HG02938 (cell line): ENCODE results near the gene MYADM.
"Not testable (repeated sequence)": the region's sequence is repeated elsewhere in the genome, so short reads cannot be mapped to it uniquely, and the experiment has no call there.

Experiments
- ATAC-seq: cut with Tn5 transposase; IDR thresholded peaks from one replicate; pipeline ENCODE4 v1.9.1; 2021; ENCODE audit warnings: mild to moderate bottlenecking, moderate library complexity; ENCODE audit not compliant: unreplicated experiment

The MYADM gene

DNA sequence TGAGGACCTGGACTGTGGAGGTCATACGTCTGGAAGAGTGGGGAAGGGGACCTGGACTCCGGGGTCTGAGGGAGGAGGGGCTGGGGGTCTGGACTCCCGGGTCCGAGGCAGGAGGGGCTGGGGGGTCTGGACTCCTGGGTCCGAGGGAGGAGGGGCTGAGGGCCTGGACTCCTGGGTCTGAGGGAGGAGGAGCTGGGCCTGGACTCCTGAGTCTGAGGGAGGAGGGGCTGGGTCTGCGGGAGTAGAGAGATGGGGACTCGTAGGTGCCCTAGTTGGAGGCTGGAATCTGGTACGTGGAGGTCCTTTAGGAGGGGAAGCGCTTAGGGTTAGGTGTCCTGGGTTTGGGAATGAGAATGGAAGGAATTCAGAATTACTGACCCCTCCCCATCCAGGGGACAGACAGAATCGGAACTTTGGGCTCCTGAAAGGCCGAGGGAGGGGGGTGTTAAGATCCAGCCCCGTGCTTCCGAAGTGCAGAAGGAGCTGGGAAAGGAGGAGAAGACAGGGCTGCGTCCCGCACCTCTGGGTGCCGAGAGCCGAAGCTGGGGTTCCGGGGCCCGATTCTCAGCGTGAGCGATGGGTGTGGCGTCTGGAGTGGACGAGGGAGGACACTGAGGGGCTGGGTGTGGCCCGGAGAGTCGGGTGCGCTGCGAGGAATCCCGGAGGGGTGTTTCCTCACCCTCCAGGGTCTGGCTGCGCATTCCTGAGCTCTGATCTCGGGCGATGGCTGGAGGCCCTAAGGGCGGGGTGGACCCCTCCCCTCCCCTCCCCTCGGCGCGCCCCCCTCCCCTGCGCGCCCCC lies 608 bp downstream of the MYADM start:
- no peak for ATAC-seq

- peak; percentile 26 for ATAC-seq
Measured at GRCh38 chr19:53868892-53869804, 1.5 kb downstream of the MYADM start.

DNA sequence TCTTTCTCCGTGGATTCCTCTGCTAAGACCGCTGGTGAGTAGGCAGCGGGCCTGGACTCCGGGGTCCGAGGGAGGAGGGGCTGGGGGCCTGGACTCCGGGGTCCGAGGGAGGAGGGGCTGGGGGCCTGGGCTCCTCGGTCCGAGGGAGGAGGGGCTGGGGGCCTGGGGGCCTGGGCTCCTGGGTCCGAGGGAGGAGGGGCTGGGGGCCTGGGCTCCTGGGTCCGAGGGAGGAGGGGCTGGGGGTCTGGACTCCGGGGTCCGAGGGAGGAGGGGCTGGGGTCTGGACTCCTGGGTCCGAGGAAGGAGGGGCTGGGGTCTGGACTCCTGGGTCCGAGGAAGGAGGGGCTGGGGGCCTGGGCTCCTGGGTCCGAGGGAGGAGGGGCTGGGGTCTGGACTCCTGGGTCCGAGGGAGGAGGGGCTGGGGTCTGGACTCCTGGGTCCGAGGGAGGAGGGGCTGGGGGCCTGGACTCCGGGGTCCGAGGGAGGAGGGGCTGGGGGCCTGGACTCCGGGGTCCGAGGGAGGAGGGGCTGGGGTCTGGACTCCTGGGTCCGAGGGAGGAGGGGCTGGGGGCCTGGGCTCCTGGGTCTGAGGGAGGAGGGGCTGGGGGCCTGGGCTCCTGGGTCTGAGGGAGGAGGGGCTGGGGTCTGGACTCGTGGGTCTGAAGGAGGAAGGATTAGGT lies 2.3 kb downstream of the MYADM start:
- ATAC-seq = not testable (repeated sequence)

DNA sequence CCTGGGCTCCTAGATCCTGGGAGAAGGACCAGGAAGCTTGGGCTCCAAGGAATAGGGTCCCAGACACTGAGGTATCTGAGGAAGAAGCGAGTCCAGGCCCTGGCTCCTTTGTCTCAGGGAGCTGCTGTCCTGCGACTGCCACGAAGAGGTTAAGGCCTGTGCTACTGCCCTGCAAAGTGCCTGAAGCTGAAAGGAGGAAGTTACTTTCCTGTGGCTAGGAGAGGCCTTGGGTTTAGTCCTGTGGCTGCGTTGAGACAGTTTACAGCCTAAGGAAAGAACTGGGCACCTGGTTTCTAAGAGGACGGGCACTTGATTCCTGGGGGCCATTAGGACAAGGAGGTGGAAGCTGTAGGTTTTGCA lies 2.8 kb downstream of the MYADM start:
- no peak for ATAC-seq

- ATAC-seq = no peak
Measured at GRCh38 chr19:53871454-53871853, 3.8 kb downstream of the MYADM start.

- ATAC-seq = no peak
Measured at GRCh38 chr19:53872762-53873161, 5.1 kb downstream of the MYADM start.

DNA sequence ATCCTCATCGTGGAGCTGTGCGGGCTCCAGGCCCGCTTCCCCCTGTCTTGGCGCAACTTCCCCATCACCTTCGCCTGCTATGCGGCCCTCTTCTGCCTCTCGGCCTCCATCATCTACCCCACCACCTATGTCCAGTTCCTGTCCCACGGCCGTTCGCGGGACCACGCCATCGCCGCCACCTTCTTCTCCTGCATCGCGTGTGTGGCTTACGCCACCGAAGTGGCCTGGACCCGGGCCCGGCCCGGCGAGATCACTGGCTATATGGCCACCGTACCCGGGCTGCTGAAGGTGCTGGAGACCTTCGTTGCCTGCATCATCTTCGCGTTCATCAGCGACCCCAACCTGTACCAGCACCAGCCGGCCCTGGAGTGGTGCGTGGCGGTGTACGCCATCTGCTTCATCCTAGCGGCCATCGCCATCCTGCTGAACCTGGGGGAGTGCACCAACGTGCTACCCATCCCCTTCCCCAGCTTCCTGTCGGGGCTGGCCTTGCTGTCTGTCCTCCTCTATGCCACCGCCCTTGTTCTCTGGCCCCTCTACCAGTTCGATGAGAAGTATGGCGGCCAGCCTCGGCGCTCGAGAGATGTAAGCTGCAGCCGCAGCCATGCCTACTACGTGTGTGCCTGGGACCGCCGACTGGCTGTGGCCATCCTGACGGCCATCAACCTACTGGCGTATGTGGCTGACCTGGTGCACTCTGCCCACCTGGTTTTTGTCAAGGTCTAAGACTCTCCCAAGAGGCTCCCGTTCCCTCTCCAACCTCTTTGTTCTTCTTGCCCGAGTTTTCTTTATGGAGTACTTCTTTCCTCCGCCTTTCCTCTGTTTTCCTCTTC lies 6.3 kb downstream of the MYADM start:
- no peak for ATAC-seq

- no peak for ATAC-seq
Measured at GRCh38 chr19:53874606-53874990, 6.9 kb downstream of the MYADM start.

DNA sequence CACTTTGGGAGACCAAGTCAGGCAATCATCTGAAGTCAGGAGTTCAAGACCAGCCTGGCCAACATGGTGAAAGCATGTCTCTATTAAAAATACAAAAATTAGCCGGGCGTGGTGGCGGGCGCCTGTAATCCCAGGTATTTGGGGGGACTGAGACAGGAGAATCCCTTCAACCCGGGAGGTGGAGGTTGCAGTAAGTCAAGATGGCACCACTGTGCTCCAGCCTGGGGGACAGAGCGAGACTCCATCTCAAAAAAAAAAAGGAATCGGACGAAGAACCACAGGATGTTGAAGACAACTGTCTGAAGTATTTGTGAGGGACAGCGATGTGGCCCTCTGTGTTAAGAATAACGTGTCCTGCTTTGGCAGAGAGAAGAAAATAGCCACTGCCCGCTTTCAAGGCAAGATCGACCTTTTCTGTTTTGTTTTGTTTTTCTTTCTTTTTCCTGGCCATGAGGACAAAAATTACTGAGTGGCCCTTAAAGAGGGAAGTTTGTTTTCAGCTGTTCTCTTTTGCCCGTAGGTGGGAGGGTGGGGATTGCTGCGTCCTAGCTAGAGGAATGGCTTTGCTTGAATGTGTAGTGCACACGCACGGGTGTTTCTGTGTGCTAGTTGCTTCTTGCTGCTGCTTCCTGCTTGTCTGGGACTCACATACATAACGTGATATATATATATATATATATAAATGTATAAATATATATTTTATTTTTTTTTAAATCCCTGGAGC lies 8.1 kb downstream of the MYADM start:
- ATAC-seq = no peak

- no peak for ATAC-seq
Measured at GRCh38 chr19:53876651-53877224, 9.1 kb downstream of the MYADM start.

DNA sequence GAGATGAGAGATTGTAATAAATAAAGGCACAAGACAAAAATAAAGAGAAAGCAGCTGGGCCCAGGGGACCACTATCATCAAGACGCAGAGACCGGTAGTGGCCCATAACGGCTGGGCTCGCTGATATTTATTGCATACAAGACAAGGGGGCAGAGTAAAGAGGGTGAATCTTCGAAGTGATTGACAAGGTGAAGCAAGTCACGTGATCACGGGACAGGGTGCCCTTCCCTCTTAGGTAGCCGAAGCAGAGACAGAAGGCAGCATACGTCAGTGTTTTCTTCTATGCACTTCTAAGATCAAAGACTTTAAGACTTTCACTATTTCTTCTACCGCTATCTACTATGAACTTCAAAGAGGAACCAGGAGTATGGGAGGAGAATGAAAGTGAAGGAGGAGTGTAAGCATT lies 9.7 kb downstream of the MYADM start:
- no peak for ATAC-seq

DNA sequence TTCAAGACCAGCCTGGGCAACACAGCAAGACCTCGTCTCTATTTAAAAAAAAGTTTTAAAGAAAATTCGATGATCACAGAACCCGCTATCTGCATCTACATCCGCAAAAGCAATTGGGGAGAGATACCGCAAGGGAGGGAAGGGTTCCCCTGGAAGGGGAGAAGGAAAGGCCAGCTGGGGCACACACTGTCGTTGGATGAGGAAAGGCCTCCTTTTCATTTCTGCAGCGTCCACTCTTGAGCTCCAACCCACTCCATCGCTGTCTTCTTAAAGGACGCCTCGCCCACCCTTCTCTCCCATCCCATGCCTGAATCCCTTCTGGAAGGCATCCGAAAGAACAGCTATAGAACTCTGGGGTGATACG lies 11.1 kb downstream of the MYADM start:
- no peak for ATAC-seq

DNA sequence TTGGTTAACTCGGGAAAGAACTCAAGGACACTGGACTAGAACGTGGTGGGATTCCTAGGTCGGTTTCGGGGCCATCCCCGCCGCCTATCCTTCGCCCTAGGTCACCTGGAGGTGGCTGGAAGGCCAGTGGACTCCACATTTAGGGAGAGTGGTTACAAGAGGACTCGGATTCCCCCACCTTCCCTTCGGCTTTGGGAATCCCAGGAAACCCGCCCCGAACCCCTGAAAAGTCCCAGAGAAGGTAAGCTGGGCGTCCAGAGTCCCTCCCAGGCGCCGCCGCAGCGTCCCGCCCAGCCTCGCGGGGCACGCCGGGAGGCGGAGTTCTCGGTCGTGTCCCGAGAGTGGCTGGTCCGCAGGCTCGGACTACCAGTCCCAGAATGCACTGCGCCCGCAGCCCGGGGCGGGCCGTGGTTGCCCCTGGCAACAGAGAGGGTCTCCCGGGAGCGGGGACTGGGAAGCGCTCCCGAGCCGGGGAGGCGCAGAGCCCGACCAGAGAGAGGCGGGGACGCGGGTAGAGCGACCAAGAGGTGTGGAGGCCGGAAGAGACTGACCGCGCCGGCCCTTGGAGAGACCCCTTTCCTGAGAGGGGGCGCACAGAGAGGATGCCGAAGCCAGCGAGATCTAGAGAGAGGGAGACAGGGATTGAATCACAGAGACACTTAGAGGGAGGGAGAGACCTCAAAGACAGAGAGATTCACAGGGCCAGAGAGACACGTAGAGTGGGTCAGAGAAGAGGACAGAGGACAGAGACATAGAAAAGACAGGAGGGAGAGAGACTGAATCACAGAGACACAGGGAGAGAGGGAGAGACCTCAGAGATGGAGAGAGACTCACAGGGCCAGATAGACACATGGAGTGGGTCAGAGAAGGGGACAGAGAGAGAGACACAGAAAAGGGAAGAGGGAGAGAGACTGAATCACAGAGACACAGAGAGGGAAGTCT lies 11.7 kb downstream of the MYADM start:
- peak; percentile 73 for ATAC-seq

DNA sequence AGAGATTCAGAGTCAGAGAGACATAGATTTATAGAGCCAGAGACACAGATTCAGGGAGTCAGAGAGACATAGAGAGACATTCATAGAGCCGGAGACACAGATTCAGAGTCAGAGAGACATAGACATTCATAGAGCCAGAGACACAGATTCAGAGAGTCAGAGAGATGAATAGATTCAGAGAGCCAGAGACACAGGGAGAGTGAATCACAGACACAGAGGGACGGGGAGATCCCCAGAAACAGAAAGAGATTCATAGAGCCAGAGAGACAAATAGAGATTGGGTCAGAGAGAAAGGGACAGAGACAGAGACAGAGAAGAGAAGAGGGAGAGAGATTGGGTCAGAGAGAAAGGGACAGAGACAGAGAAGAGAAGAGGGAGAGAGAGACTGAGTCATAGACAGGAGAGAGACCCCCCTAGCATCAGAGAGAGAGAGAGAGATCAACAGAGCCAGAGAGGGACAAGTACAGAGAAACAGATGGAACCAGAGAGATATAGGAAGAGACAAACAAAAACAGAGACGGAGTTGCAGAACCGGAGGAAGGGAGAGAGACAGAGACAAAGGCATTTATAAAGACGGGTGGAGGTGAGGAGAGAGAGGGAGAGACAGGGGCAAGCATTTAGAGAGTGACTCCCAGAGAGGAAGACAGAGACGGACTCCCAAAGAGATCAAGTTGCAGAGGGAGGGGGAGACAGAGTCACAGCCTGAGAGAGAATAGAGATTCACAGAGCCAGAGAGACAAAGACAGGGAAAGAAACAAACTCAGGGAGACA lies 13.2 kb downstream of the MYADM start:
- ATAC-seq = no peak

DNA sequence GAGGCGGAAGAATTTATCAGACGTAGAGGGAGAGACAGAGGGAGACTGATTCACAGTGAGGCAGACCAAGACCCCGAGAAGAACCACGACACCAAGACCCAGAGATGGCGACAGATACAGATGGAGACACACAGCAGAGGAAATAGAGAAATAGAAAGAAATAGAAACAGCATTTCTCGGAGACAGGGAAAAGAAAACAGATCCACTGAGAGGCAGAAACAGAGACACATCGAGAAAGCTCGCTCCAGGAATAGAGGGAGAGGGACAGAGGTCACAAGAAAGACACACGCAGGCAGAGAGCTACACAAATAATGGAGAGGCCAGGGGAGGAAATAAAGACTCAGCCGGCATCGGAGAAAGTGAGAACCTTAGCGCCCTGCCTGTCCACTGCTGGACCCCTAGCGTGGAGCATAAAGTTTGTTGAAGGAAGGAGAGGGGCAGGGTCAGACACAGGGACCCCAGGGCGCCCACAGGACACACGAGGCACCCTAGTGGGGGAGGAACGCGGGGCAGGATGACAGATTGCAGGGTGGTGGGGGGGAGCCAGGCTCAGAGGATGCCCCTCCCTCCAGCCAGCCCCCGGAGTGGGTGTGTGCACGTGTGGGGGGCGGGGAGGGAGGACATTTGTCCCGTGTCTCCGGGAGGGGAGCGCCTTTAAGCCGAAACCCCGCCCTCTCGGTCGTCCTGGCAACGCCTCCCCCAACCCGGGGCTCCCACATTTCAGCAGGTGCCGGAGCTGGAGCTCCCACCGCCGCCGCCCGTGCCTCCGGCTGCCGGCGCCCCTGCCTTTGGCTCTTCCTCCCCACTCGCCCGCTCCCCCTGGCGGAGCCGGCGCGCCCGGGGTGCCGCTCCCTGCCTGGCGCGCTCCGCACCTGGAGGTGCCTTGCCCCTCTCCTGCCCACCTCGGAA lies 14.1 kb downstream of the MYADM start, which contains the start of gene PRKCG:
Gene PRKCG, plus strand, starts transcription at position 716 of the 909 bp plus-strand sequence. CDS start 298 bp downstream, outside the sequence.
- no peak for ATAC-seq

DNA sequence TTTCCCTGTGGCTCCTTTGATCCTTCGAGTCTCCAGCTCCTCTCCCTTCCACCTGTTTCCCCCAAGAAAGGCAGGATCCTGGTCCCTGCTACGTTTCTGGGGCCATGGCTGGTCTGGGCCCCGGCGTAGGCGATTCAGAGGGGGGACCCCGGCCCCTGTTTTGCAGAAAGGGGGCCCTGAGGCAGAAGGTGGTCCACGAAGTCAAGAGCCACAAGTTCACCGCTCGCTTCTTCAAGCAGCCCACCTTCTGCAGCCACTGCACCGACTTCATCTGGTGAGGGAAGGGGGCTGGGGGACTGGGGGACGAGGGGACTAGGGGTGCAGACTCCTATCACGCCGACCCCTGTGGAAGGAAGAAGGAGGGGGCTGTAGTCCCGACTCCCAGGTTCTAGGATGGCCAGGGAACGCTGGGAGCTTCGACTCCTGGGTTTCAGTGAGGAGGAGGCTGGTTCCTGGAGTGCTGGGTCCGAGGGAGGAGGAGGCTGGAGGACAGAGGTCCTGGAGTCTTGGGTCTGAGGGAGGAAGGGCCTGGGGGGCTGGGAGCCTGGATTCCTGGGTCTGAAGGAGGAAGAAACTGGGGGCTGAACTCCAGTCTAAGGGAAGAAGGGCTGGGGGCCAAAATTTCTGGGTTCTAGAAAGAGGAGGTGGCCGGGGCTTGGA lies 14.8 kb downstream of the MYADM start:
- no peak for ATAC-seq
